GM18951 (cell line): ENCODE measurements around the gene ZNF514.

ENCODE experiments used
- POLR2A ChIP-seq: IDR thresholded peaks from 4 replicates; pipeline ENCODE4 v1.6.1; 2011; ENCODE audit warnings: mild to moderate bottlenecking; ENCODE audit not compliant: insufficient read length, insufficient read depth; ENCODE audit errors: extremely low read depth
- in situ Hi-C: fragments of 300-500 bp; cut with MboI; formaldehyde crosslinking; loops from one replicate; pipeline ENCODE4 v1.12.0; 2022; ENCODE audit warnings: low sequenced_read_pairs, mixed read lengths, inconsistent platforms; ENCODE audit not compliant: unreplicated experiment

ZNF514 gene

DNA sequence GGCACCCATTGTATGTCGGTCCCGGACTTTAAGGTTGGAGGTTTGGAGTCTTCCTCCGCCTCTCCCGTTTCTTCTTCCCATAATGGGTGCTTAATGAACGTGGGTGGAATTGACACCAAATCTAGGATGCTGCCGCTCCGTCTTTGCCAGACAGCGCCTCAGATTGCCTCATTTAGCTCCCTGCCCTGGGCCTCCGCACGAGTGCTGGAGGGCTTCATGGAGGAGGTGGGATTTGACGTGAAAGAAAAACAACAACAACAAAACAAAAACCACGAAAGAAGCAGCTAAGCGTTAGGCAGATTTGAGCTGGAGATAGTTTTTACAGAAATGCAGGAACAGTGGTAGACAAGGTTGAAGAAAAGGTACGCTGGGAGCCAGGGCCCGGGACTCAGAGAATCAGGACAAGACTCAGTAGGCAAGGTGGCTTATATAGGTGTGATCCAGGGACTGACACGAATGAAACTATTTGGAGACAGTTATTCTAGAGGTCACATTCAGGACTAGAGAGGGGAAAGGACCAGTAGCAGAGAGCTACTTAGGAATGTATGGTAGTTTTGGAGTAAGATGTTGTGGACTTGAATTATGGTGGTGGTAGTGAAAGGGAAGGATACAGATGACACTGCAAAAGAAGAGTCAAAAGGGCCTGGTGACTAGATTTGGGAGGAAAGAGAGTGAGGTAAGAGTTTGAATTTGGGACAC lies 6.6 kb upstream of the ZNF514 start:
- no peak for TF ChIP-seq POLR2A
- in situ Hi-C loops: no loop called here

DNA sequence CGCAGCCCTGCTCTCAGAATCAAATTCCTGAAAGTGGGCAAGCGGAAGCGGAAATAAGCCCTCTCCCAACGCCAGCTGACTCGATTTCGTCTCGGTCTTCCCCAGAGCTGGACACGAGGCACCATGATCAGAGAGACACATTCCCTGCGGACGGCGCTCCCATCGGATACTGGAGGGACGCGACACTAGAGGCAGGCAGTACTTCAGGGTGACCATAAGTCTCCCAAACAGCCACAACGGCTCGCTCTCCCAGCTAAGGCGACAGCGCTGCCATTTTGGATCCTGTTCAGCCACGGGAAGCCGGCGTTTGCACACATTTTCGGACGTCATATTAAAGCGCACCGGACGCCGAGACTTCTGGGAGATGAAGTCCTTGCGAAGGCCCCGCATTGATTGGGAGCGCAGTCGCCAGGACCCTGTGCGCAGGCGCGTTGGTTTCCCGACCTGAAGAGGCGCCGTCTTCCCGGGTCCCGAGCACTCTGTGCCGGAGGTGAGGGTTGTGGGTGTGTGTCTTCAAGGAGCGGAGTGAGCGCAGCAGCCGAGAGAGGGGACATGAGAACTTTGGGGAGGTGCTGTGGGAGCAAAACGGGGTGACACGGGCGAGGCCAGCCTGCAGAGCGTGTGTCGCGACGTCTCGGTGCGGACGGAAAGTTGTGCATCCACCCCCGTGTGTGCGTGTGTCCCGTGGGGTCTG lies 5.9 kb upstream of the ZNF514 start, which contains the start of gene ZNF2:
Gene ZNF2 (plus strand): TSS at position 439 of the 694 bp plus-strand sequence. CDS start 10,418 bp downstream, outside the sequence.
- in situ Hi-C loops: no loop called here
- TF ChIP-seq POLR2A: peak; percentile 94

DNA sequence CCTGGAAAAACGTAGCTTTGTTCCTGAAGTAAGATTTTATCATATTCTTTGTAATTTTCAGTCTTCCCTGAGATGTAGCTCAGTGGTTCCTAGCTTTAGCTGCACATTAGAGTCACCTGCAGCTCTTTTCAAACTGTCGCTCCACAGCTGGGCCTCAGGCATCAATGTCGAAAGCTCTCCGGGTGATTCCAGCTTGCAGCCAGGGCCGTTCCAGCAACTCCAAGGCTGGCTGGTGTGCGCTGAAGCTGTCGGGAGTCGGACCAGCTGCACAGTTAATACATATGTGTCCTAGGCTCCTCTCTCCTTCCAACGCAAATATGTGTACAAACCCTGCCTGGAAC lies 5.4 kb upstream of the ZNF514 start:
- in situ Hi-C loops: no loop called here
- no peak for TF ChIP-seq POLR2A

DNA sequence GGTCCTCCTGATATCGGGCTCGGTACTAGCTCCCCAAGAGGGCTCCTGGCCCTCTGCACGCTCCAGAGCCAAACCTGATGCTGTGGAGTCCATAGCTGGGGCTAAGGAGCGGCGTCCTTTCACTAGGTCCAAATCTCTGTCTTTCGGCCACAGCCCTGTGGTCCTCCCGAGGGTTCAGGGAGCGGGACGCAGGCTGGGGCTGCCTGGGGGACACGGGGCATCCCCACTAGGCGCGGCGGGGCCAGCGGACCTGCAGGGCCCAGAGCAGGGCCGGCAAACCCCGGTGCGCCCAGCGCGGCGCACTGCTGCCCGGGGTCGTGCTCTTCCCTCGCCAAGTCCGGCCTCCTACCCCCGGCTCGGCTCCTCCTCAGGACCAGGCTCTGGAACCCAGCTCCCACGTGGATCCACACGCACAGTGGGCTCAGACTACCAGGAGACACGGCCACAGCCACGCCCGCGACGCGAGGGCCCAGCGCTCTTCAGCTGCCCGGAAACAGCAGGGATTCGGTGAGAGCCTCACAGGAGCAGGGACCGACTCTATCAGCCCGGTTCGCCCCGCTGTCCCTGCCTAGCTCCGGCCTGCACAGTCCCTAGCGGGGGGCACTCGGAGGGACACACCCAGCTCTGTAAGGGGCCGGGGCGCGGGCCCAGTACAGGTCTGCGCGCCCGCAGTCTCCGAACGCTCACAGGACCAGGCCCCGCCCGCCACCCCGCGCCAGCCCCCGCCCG lies 593 bp downstream of the ZNF514 start:
- TF ChIP-seq POLR2A: no peak
- in situ Hi-C loops: no loop called here

DNA sequence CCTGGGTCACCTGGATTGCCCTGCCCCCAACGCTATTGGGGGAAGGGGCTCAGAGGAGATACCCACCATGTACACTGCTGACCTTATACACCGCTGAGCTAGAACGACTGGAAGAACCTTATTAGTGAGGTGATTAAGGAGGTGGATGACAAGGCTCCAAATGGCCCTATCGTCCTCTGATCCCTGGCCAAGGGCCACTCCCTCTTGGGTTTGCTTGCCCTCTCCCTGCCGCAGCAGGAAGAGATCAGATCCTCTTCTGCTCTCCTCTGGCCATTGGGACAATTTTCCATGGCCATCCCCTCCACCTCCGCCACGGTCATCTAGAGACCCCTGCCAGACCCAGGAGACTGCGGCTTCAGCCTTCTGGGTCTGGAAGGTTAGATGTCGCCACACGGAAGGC lies 1.2 kb downstream of the ZNF514 start:
- in situ Hi-C loops: no loop called here
- no peak for TF ChIP-seq POLR2A

DNA sequence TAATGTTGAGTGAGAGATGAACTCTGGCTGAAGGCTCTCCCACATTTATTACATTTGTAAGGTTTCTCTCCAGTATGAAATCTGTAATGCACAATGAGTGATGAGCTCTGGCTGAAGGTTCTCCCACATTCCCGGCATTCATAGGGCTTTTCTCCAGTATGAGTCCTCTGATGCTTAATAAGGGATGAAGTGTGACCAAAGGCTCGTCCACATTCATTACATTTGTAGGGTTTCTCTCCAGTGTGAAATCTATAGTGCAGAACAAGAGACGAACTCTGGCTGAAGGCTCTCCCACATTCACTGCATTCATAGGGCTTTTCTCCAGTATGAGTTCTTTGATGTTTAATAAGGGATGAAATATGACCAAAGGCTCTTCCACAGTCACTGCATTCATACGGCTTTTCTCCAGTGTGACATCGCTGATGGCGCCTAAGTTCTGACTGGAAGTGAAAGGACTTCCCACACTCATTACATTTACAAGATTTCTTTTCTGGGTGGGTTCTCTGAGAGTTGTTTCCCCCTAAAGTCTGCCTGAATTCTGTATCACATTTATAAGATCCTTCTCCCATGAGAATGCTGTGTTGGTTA lies 10.2 kb downstream of the ZNF514 start:
- in situ Hi-C loops: no loop called here
- no peak for TF ChIP-seq POLR2A

DNA sequence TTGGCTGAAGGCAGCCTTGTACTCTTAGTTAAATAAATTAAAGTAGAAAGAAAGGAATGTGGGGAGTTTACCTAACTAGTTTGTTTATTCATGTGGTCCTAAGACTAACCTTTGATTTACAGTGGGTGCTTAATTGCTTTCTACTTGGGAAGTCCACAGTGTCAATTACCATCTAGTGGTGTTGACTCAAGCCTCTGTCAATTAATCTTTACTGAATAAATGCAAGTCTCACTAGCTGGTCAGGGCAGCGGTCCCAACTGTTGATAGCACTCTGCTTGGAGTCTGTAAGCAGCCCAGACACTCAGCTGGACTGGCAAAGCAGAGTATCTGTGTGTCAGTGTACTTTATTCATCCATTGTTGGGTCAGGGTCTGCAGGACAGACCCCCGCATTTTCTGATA lies 15.8 kb downstream of the ZNF514 start:
- TF ChIP-seq POLR2A: no peak
- in situ Hi-C loops: no loop called here

DNA sequence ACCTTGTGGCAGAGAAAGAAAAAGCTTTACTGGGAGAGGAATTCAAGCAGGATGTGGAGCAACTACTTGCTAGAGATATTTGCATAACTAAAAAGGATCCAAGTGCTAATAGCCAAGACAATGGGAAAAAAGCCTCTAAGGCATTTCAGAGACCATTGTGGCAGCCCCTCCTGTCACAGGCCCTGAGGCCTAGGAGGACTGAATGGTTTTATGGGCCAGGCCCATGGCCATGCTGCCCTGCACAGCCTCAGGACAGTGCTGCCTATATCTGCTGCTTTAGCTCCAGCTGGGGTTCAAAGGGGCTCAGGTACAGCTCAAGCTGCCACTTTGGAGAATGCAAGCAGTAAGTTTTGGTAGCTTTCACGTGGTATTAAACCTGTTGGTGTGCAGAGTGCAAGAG lies 20.9 kb downstream of the ZNF514 start:
- in situ Hi-C loops: no loop called here
- no peak for TF ChIP-seq POLR2A

DNA sequence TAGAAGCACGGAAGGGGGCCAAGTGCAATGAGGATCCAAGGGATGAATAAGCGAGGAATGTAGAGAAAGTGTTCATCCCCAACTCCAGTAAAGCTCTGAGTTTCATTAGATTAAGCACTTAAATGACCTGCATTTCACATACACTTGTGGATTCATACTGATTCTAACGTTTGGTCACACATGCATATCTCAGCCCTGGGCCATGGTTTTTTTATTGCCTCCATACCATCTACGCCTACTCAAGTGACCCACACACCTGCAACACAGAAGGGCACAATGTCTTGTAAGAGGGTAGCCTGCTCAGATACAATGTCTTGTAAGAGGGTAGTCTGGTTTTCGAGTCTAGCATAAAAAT lies 37.5 kb downstream of the ZNF514 start:
- no peak for TF ChIP-seq POLR2A
- in situ Hi-C loops: no loop called here

DNA sequence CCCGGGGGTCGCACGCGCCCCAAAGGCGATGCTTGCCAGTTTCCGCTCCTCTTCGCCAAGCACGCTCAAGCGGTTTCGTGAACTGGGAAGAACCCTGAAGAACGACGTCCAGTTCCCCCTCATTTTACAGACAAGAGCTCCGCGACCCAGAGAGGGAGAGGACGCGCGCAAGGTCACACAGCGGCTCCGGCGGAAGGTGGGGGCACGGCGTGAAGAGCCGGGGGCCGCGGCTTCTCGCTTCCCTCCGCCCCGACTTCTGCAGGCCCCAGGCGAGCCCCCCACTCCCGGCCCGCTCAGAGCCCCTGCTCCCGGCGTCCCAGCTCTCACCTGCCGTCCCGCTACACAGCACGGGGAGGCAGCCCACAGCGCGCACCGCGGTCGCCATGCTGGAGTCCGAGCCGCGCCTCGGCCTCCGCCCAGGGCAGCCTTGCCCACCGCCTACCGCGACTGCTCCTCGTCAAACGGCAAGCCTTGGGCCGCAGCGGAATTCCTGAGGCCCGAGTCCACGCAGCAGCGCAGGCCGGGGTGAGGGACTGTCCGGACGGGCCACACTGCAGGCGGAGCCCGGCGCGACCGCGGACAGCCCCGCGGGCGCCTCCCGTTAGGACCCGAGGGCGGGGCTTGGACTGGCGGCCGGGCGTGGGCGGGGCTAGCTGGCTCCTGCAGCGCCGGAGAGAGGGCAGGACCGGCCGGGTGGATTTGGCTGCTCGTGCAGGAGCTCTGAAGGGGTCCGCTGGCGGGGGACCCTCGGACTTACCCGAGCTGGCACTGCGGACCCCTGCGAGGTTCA lies 38.0 kb downstream of the ZNF514 start, which contains the start of gene MRPS5:
Gene MRPS5 (minus strand): TSS at position 402 of the 790 bp plus-strand sequence. CDS start 17 bp downstream, at position 385.
- in situ Hi-C loops: no loop called here
- peak; percentile 77 for TF ChIP-seq POLR2A

DNA sequence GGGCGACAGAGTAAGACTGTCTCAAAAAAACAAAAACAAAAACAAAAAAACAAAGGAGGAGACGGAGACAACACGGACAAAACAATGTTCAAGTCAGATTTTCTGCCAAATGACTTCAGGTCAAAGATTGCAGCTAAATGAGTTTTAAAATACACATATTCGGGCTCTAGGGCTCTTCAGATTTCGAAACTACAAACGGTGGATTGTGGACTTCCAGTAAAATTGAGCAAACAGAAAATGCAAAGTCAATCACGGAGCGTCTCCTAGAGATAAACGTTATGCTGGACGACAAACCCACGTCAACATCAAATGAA lies 38.6 kb downstream of the ZNF514 start:
- no peak for TF ChIP-seq POLR2A
- in situ Hi-C loops: no loop called here

DNA sequence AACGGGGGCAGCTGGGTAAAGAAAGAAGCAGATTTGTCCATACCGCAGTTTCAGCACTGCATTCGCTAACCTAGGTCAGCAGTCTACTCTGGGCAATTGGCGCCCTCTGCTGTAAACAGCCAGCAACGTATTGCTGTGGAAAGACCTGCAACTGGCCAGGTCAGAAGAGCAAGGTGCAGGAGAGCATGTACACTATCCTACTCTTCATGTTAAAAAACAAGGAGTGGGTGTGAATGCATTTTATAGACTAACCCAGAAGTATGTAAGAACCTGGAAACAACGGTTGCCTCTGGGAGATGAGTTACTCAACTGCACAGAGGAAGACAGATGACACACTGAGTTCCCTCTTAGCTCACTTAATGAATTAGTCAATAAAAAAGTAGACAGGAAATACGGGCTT lies 44.2 kb downstream of the ZNF514 start:
- in situ Hi-C loops: no loop called here

DNA sequence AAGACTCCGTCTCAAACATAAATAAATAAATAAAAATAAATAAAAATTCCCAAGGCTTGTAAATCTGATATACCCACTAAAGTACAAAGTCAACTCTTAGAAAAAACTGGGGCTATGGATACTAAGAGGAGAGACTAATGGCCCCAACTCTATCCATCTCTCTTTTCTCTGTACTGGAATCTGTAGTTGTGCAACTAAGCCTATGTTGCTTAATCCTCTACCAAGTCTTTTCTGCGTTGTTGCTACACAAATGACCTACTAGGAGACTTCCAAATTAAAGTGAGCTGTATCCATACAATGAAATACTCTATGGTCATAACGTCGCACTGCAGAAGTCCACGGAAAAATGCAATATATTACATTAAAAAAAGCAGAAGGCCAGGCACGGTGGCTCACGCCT lies 46.2 kb downstream of the ZNF514 start:
- in situ Hi-C loops: no loop called here
- no peak for TF ChIP-seq POLR2A

More for the DNA sequence above, 44.2 kb downstream of the ZNF514 start:
- TF ChIP-seq POLR2A: no peak

DNA sequence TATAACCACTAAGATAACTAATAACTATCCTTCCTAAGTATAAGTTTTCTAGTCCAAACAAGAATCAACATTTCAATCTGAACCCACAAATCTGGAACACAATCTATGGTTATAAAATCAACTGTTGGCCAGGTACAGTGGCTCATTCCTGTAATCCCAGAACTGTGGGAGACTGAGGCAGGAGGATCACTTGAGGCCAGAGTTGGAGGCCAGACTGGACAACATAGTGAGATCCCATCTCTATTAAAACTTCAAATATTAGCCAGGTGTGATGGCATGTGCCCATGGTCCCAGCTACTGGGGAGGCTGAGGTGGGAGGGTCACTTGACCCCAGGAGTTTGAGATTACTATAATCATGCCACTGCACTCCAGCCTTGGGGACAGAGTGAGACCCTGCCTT lies 49.3 kb downstream of the ZNF514 start:
- TF ChIP-seq POLR2A: no peak
- in situ Hi-C loops: no loop called here
